Endothelial cell of hepatic sinusoid (primary cell): ENCODE measurements around the gene CAP2.

ENCODE experiments used
- in situ Hi-C: cut with HindIII; loops from 2 replicates; pipeline ENCODE4 v1.10.0; 2017; ENCODE audit warnings: low sequenced_read_pairs

Gene CAP2

DNA sequence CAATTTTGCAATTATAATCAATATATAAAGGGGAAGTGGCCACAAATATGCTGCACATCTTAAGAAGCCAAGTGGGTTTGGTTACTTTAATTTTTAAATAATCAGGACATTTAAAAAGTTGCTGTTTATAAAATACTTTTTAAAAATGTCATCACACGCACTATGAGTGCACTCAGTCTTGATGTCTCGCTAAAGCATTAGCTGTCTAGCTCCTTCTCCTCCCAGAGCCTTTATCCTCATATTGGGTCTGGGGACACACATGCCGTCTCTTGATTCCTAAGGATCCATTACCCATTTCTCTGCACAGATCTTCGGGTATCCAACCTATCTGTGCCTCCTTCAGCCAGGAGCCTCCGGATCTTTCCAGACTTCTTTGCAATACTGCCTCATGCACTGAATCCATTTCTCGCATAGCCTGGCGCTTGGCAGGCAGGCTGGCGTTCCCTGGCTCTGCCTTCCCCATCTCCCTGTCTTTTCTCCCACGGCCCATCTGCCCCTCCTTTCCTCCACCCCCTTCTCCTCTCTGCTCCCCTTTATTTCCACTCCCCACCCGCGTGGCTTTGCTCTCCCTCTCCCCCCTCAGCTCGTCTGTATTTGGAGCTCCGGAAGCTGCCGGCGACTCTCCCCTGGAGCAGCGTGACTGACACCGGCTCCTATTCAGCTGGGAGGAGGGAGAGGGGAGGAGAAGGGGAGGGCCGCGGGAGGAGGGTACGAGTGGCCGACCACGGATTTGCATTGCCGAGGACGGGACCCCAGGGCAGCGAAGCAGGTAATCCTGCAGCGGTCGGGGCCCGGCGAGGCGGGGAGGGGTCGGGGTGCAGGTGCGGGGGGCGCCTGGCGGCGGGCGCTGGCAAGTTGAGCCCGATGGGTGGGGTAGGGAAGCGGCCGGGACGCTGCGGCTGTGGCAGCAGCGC, at the start of gene CAP2:
CAP2 (plus strand) TSS at position 618 of the 914 bp plus-strand sequence. CDS start 27,961 bp downstream, outside the sequence.
- in situ Hi-C loops = loop anchor here (5.0 kb wide), 1 partner anchor 46 kb away; no protein-coding TSS in a partner anchor

DNA sequence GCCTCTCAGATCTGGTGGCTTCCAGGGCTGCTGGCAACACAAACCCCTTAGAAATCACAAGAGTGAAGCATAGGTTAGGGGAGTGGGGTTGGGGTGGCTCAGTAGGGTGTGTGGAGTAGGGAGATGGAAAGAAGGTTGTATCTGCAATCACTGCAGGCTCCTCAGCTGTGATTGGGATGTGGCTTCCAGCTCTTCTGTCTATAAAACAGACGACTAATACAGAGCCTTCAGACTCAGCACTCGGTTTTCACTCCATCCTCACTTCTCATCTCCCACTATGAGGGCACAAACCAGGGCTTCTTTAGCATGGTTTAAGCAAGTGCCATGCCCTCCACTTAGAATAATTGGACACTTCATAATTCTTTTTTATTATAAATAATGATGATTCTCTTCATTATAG, 46.4 kb upstream of the CAP2 start:
- in situ Hi-C loops = loop anchor here (5.0 kb wide), 1 partner anchor 45 kb away; the partner anchor contains the start of gene CAP2

DNA sequence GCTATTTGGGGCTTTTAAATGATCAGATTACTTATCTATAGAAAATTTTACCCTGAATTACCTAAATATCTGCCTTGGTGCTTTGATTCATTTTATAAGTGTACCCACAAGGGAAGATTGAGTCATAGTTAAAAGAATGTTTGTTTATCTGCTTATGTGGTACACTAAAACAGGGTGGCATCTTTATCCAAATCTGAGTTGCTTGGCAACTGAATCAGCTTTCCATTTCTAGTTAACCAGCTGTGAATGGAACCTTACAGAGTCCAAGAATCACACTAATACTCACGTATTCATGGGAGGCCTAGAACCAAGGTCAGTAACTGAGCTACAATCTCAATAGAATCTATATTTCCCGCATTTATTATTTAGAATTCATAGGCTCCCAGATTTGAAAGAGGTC, 44.0 kb upstream of the CAP2 start:
- in situ Hi-C loops = loop anchor here (5.0 kb wide), 1 partner anchor 43 kb away; the partner anchor contains the start of gene CAP2

- in situ Hi-C loops = no loop called here
These were observed 41.1 kb upstream of the CAP2 start for GRCh38 chr6:17352302-17352701.

DNA sequence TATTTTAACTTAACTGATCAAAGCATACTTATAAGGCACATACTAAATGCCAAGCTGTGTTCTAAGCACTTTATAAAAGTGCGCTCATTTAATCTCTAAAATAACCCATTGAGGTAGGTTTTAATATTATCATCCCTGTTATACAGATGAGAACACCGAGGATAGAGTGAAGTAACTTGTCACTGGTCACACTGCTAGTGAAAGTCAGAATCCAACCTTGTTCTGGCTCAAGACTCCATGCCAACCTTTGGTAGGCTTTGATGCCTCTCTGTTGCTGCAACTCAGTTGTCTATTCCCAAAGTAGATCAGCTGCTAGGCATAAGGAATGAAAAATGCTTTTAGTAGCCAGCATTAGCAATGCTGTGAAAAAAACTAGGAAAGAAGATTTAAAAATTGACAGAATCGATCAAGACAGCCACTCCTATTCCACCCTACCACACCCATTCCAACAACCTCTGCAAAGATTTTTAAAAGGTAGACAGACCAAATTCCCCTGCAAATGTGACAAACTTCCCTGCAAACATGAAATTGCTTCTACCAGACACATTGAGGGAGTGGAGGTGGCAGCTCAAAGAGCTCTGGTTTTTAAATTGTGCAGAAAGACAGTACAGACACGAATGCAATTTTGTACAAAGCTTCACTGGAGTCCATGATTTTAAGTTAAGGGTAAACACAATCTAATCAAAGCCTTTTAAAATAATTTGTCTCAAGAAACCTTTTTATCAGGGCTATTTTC, 39.8 kb upstream of the CAP2 start:
- in situ Hi-C loops = no loop called here

GRCh38 chr6:17354700-17355403, 38.5 kb upstream of the CAP2 start:
- in situ Hi-C loops = no loop called here

- in situ Hi-C loops = no loop called here
These were observed 38.0 kb upstream of the CAP2 start for GRCh38 chr6:17355404-17355774.

DNA sequence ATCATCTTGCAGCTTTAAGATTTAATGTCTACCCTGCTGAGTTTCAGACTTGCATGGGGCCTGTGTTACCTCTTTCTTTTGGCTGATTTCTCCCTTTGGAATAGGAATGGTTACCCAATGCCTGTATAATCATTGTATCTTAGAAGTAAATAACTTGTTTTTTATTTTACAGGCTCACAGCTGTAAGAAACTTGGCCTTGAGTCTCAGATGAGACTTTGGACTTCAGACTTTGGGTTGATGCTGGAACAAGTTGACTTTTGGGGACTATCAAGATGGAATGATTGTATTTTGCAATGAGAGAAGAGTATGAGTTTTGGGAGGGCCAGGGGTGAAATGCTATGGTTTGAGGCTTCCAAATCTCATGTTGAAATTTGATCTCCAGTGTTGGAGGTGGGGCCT, 34.9 kb upstream of the CAP2 start:
- in situ Hi-C loops = no loop called here

GRCh38 chr6:17360564-17360963, 32.8 kb upstream of the CAP2 start:
- in situ Hi-C loops = no loop called here

DNA sequence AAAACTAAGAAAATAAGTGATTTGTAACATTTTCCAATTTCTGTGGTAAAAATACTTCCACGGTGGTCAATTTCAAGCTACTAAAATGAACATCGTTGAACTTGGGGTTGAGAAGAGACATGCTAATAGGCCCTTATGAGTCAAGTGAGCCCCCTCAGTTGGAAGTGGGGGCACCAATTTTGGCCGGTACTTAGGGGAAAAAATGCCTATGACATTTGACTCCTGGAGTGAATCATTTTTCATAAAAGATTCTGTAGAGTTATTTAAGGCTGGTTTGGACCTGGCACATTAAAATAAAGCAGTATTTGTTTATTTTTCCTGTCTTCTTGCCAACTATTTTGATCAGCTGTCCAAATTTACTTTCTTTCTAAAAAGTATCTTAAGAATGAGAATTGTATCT, 32.4 kb upstream of the CAP2 start:
- in situ Hi-C loops = no loop called here

DNA sequence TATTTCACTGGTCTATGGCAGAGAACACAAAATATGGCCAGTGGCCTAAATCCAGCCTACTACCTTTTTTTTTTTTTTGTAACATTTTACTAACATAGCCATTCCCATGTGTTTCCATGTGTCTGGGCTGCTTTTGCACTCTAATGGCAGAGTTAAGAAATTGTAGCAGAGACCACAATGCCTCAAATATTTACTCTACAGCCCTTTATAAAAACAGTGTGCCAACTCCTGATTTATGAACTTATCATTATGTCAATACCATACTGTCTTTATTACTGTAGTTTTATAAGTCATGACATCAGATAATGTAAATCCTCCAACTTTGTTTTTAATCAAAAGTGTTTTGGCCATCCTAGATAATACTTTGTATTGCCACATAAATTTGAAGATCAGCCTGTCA, 27.4 kb upstream of the CAP2 start:
- in situ Hi-C loops = no loop called here

DNA sequence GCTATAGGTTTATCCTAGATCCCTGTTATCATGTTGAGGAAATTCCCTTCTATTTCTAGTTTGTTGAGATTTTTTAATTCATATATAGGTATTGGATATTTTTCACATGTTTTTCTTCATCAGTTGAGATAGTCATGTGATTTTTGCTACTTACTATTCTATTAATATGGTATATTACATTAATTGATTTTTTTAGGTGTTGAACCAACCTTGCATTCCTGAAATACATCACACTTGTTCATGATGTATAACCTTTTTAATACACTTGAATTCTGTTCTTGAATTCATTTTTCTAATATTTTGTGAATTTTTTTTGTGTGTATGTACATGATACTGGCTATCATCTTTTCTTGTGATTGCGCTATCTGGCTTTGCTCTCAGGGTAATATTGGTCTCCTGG, 25.5 kb upstream of the CAP2 start:
- in situ Hi-C loops = no loop called here

- in situ Hi-C loops = no loop called here
These were observed 11.8 kb upstream of the CAP2 start for GRCh38 chr6:17381424-17382147.

GRCh38 chr6:17385660-17386059, 7.7 kb upstream of the CAP2 start:
- in situ Hi-C loops = no loop called here

GRCh38 chr6:17388365-17388764, 5.0 kb upstream of the CAP2 start:
- in situ Hi-C loops = no loop called here

DNA sequence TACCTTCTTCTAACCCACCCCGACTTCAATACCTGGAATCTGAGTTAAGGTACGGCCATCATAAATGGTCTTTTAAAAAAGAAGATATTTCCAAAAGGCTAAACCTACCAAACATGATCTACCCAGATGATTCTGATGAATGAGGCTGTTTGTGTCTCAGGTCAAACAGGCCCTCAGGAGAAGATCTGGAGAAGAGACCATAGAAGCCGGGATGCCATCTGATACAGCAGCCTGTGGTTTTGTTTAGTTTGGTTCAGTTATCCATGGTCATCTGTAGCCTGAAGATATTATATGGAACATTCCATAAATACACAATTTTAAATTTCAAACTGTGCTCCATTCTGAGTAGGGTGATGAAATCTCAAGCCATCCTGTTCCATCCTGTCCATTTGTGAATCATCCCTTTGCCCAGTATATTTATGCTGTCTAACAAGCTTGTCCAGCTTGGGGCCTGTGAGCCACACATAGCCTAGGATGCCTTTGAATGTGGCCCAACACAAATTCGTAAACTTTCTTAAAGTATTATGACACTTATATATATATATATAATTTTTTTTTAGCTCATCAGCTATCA, 4.0 kb upstream of the CAP2 start:
- in situ Hi-C loops = no loop called here

GRCh38 chr6:17390276-17390675, 3.1 kb upstream of the CAP2 start:
- in situ Hi-C loops = loop anchor here (5.0 kb wide), 1 partner anchor 43 kb away; no protein-coding TSS in a partner anchor

- in situ Hi-C loops = loop anchor here (5.0 kb wide), 1 partner anchor 45 kb away; no protein-coding TSS in a partner anchor
These were observed 1.4 kb upstream of the CAP2 start for GRCh38 chr6:17391976-17392375.

GRCh38 chr6:17393892-17394631, 667 bp downstream of the CAP2 start:
- in situ Hi-C loops = loop anchor here (5.0 kb wide), 1 partner anchor 47 kb away; no protein-coding TSS in a partner anchor
